Vagina (tissue), 2 donors: Measurements from ENCODE around the gene ATP2C2.
A peak's percentile ranks its signal among the peaks of the same experiment; 100 is the strongest.

ENCODE experiments used
- POLR2A ChIP-seq, 2 donors: fragments of 450-650 bp; IDR thresholded peaks; one replicate each; pipeline ENCODE4 v1.6.1; 2017; ENCODE audit warnings: antibody characterized with exemption in 2 of 2, mild to moderate bottlenecking in 2 of 2, moderate library complexity in 2 of 2
- POLR2AphosphoS5 ChIP-seq, 2 donors: sonication (generic); formaldehyde crosslinking; IDR thresholded peaks; one replicate each; pipeline ENCODE4 v1.9.0; 2017; ENCODE audit warnings: antibody characterized with exemption in 2 of 2, mild to moderate bottlenecking in 2 of 2, low read depth in 1 of 2; ENCODE audit not compliant: insufficient read depth in 1 of 2
- TF ChIP-seq, protein P1 (sequence below), 3 experiments: fragments of 450-650 bp in 2 of 3; fragments of 200-600 bp in 1 of 3; sonication (generic) in 1 of 3; IDR thresholded peaks; one replicate each; pipeline ENCODE4 v1.5.1; 2017 to 2019; ENCODE audit warnings: antibody characterized with exemption in 3 of 3, mild to moderate bottlenecking in 2 of 3, moderate library complexity in 2 of 3

DNA sequence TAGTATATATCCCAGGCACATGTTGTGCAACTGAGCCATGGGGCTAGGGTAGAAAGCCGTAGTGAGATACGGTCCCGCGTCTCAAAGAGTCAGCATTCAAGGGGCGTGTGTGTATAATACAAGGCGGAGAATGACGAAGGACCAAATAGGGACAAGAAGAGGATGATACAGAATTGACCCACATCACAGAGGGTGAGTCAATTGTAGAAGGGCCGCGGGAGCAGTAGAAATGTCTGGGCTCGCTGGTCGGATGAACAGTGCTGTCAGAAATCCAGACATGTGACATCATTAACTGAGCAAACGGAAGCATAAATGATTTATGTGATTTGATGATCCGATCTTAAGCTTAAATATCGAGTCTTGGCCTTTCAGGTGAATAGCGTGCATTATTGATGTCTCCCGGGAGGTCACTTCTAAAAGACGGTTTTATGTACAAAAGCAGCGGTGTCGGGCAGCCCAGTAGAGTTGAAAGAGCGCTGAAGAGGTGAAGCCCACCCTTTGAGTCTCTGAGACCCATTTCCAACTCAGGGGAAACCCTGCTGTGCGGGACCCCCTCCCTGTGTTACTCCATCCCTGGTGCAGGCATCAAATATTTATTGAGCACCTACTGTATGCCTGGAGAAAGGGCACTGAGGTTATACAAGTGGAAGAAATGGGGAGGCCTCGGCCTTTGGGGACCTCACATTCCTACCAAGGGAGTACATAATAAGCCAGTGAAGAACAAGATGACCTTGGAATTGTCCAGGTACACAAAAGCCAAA is 45.1 kb downstream of the ATP2C2 start:
- TF ChIP-seq POLR2AphosphoS5 (IDR thresholded peaks at IDR 0.05; ENCODE audit: insufficient read depth in 1 of 2, low read depth in 1 of 2) (peak in 1 of 2 donors; percentile 12), POLR2A (IDR thresholded peaks at IDR 0.05) (no peak)
- TF ChIP-seq, protein P1, sequence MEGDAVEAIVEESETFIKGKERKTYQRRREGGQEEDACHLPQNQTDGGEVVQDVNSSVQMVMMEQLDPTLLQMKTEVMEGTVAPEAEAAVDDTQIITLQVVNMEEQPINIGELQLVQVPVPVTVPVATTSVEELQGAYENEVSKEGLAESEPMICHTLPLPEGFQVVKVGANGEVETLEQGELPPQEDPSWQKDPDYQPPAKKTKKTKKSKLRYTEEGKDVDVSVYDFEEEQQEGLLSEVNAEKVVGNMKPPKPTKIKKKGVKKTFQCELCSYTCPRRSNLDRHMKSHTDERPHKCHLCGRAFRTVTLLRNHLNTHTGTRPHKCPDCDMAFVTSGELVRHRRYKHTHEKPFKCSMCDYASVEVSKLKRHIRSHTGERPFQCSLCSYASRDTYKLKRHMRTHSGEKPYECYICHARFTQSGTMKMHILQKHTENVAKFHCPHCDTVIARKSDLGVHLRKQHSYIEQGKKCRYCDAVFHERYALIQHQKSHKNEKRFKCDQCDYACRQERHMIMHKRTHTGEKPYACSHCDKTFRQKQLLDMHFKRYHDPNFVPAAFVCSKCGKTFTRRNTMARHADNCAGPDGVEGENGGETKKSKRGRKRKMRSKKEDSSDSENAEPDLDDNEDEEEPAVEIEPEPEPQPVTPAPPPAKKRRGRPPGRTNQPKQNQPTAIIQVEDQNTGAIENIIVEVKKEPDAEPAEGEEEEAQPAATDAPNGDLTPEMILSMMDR (IDR thresholded peaks at IDR 0.05), result no peak
